Right lobe of liver (tissue), 4 donors: Measurements from ENCODE around the gene NRCAM.
"Not testable (repeated sequence)": the region's sequence is repeated elsewhere in the genome, so short reads cannot be mapped to it uniquely, and the experiment has no call there.

ENCODE experiments used
- CTCF ChIP-seq, 4 donors: fragments of 200-600 bp in 3 of 4; fragments of 450-650 bp in 1 of 4; IDR thresholded peaks; one replicate each; pipeline versions ENCODE4 v1.5.1 to v1.8.0; 2016 to 2022; ENCODE audit warnings: antibody characterized with exemption in 4 of 4, mild to moderate bottlenecking in 2 of 4
- POLR2A ChIP-seq: fragments of 450-650 bp; IDR thresholded peaks from one replicate; pipeline ENCODE4 v1.6.1; 2017; ENCODE audit warnings: antibody characterized with exemption, mild to moderate bottlenecking
- donor health status: DM: no; HTN: no; CAD: no.
- donor health status: DM: no; HTN: no; CAD: no.
- donor health status: DM: no; HTN: yes; CAD: no.

- TF ChIP-seq POLR2A; CTCF (IDR thresholded peaks at IDR 0.05): not testable (repeated sequence)
Observed at GRCh38 chr7:108393097-108393496, 63.1 kb downstream of the NRCAM start.
